GM19452 (cell line): ENCODE data around the gene CSNK2B.
A peak's percentile ranks its signal among the peaks of the same experiment; 100 is the strongest.
"Not testable (repeated sequence)": the region's sequence is repeated elsewhere in the genome, so short reads cannot be mapped to it uniquely, and the experiment has no call there.

Experiments used
- ATAC-seq: cut with Tn5 transposase; IDR thresholded peaks from one replicate; pipeline ENCODE4 v1.9.1; 2021; ENCODE audit not compliant: unreplicated experiment

CSNK2B gene

DNA sequence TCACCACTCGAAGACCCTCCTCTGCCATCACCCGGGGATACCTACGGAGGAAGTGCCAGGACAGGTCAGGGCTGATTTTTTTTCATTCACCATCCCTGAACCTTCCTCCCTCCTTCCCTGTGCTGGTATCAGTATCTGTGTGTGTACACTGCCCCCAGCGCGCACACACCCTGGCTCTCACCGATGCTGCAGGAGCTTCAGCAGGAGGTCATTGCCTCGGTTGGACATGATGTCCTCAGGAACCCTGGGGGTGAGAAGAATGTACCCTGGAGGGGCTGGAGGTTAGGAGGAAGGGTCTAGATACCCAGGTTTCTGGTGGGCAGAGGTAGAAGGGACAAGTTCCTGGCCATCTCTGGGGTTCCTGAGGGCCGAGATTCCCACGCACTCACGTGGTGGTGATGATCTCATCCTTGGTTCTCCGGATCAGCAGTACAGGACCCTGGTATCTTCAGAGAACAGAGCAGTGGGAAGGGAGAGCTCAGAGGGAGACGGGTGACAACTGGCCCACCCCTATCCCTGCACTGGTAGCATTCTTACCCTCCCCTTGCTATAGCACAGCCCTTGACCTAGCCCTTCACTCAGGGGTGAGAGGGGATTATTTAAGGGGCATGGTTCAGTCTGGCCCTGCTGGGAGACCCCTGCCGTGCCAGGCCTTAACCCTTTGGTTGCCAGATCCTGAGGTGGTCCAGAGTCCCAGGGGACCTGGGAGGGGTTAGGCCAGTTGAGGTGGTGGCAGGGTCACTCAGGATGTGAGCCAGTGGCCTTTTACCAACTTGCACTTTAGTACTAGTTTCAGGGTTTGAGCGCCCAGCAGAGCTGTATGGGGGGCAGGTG is 22.2 kb downstream of the CSNK2B start:
- no peak for ATAC-seq

DNA sequence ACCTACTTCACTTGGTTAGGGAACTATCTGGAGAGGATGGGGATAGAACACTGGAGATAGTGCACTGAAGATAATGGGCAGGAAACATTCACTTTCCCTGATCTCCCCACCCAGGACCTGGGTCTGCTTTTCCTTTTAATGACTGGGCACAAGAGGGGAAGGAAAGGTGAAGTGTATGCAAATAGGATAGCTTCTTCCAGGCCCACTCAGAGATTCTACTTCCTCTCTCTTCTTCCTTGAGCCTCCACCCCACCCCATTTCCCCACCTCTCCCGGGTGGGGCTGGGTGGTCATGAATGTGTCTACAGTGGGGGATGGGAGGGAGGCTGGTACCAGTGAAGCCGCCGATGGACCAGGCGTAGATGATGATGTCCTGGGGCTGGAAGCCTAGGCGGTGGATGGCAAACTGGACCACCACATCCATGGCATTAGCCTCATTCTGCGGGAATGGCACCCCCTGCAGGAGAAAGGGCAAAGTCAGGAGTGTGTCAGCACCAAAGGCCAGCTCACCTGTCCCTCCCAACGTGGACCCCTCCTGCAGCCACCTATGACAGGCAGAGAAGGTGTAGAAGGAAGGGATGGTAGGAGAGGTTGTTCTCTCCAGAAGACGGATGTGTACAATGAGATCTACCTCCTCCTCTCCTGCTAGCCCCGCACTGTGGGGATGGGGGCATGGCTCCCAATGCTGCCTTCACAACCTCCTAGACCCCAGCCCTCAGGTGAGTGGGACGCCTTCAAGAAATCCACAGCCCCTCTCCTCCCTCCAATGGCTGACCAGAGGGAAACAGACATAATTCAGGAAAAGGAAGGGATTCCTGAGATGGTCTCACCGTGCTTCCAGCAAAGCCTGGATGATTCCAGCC is 23.6 kb downstream of the CSNK2B start:
- ATAC-seq, result no peak

DNA sequence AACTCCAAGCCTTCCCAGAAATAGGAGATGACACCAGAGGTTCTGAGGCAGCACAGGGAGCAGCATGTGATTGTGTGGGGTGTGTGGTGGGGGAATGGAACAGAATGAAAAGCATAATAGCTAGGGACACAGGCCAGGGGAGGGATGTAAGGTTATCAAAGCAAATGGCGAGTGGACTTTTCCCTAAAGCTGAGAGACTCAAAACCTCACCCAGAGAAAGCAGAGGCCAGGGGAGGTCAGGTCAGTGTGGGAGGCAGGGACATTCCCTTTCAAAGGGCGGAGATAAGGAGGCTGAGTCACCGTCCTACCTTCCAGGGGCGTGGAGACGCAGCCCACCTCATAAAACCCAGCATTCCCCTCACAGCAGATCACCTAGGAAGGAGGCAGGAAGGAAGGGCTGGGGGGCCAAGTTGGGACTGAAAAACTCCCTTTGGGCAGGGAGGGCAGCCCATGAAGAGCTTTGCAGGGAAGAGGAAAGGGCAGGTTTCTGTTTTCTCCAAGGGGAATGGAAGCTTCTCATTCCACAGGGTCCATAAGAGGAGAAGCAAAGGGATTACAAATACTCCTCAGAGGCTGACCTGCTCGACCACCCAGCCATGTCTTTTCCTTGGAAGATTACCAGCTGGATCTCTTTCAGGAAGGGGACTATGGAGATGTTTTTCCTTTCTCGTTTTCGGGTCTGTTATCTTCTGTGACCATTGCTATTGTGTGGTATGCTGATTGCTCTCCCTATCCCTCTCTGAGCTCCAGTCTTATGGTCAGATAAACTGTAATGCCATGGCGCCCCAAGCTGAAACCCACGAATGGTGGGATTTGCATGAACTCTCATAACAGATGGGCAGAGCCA is 24.6 kb downstream of the CSNK2B start:
- no peak for ATAC-seq

DNA sequence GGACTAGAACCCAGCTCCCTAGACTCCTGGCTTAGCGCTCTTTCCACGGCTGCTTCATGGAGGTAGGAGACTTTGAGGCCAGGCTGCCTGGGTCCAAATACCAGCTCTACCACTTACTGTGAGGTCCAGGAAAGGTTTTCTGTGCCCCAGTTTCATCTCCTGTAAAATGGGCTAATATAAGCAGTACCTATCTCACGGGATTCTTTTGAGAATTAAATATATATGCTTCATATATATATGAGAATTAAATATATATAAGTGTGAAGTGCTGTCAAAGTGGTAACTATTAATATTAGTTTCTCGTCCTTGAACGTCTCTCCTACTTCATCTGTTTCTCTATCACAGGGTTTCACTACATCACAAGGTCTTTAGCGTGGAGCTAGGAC is 25.2 kb downstream of the CSNK2B start:
- no peak for ATAC-seq

DNA sequence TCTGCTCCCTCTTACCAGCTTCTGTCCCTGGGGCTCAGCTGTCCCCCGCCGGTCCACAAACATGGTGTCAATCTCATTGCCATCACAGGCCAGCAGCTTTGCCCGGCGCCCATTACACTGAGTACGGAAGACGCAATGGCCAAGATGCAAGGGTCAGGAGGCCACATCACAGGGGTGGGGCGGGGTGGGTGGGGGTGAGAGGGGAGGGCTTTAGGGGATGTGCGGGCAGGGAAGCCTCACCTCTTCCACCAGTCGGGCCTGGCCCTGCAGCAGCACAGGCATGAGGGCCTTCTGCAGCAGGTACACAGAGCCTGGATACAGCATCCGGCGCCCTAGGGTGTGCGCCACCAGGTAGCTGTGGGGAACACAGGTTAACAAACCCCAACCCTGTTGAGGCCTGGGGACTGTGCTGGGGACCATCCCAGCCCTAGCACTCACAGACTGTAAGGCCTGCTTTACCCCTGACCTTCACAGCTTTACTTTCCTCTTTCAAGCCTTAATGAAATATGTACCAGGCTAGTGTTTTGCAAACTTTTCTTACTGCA is 25.8 kb downstream of the CSNK2B start:
- no peak for ATAC-seq

DNA sequence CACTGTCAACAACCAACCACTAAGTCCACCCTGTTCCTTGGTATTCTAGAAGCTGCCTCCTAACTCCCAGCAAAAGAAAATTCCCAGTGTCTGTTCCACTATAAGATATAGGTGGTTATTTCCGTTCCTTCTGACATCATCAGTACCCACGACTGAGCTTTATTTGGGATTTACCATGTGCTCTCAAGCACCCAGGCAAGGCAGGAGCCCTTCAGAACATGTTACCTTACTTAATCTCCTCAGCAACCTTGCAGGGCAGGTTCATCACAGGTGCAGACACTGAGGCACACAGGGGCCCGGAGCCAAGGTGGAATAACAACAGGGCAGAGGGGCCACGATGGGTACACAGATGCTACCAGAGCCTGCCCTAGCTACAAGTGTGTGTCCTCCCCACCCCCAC is 26.5 kb downstream of the CSNK2B start:
- no peak for ATAC-seq

DNA sequence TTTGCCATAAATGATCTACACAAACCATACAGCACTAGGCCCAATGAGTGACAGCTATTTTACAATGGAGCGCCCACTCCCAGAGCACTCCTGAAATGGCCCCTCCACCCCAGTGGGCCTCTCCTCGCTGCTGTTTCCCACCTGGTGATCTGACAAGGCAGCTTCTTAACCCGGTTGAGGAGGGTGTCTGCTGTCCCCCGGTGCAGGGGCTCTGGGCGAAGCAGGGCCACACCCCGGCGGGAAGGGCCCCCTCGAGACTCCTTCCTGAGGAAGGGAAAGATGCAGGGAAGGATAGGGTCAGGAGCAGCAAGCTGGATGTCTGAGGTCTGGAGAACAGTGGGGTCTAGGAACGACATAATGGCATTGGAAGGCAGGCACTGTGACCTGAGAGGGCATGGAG is 27.0 kb downstream of the CSNK2B start:
- no peak for ATAC-seq

DNA sequence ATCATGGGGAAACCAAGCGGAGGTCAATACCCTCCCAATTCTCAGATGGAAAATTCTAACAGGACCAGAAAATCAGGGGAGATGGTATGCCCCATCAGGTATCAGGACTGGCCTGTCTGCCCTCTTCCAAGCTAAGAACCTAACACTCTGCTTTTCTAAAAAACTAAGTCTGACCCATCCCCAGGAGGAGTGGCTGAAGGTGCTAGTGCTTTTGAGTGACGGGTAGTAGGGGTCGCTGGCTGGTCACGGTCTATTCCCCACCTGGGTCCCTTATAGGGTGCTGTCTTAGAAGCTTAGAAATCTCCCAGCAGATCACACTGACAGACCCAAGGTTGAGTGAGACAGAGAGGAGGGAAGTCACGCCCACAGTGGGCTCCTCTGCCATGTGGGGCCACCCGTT is 27.7 kb downstream of the CSNK2B start:
- no peak for ATAC-seq

DNA sequence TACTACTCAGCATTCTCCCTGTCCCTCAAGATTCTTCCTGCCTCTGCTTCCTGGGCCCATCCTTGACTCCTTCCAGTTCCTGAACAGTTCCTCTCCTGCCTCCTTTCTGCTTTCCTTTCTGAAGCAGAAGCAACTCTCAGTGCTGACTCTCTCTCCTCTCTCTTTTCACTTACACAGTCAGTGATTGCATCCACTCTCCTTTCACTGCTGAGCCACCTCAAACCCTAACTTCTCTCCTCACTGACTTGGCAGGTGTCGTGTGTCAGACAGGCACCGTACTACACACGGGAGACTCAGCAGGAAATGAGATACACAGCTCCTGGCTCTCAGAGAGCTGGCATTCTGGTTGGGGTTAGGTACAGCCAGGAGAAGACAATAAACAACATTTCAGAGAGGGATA is 31.7 kb downstream of the CSNK2B start:
- ATAC-seq, result no peak

DNA sequence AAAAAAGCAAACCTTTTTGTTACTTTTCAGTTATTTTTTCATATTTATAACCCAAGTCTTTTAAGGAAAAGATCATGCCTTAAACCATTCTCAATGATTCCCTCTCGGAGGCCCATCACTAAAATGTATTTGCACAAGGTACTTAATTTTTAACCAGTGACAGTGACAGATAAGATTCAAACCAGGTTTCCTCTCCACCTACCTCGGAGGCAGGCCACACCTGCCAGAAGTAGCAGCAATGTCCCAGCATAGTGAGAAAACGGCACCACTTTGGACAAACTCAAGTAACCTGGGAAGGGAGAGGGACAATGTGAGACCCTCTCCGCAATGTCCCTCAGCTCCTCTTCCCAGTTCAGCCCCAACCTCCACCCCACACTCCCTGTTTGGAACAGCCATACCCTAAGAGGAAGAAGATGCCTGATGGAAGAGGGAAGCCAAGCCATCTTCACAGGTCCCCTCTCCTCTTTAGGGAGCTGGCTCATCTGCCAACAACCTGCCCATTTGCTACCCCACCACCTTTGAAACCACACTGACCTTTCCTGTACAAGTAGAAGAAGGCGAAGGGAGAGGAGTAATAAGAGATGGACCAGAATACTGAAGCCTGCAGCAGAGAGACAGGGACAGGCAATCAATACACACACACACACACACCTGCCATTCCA is 35.0 kb downstream of the CSNK2B start:
- ATAC-seq, result no peak

DNA sequence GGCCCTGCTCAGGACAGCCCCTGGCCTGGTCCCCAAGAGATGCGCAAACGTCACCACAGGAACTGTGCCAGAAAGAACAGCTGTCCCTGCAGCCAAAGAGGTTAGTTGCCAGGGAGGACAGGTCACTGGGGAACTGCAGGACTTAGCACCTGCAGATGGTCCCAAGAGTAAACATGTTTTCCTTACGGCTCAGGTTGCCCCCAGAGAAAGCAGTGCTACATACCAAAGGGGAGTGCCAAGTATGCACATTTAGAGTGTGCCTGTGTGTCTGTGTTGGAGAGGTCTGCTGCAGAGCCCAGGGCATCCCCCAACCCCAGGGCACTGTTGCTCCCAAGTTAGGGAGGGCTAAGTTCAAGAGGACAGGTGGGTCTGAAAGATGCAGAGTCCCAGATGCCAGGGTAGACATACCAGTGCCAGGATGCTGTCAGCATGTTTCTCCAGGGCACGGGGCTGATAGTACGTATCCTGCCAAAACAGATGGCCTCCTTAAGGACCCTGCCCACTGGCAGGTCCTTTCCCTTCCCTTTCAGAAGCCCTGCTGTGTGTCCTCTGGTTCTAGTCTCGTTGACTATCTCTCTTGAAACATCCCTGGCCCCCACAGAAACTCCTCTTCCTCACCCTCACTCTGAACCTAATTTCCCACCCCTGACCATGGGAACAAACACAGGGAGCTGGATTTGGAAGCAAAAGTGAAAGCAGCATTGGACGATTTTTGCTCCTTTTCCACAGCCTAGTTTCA is 36.0 kb downstream of the CSNK2B start:
- no peak for ATAC-seq

DNA sequence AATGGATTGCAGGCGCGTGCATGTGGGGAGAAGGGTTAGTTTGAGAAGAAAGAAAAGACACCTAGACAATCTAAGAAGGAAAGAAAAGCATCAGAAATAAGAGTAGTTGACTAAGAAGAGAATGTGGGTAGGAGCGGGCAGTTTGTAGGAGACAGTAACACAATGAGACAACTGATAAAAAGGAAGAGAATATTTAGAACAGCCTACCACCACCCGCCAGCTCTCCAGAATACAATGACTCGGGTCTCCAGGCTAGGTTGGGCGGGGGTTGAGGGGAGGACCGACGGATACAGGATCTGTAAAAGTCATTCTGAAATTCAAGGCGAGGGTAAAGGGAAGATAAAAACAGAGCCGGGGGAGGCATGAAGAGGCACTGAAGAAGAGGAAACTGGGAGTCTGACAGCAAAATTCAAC is 36.5 kb downstream of the CSNK2B start:
- no peak for ATAC-seq

DNA sequence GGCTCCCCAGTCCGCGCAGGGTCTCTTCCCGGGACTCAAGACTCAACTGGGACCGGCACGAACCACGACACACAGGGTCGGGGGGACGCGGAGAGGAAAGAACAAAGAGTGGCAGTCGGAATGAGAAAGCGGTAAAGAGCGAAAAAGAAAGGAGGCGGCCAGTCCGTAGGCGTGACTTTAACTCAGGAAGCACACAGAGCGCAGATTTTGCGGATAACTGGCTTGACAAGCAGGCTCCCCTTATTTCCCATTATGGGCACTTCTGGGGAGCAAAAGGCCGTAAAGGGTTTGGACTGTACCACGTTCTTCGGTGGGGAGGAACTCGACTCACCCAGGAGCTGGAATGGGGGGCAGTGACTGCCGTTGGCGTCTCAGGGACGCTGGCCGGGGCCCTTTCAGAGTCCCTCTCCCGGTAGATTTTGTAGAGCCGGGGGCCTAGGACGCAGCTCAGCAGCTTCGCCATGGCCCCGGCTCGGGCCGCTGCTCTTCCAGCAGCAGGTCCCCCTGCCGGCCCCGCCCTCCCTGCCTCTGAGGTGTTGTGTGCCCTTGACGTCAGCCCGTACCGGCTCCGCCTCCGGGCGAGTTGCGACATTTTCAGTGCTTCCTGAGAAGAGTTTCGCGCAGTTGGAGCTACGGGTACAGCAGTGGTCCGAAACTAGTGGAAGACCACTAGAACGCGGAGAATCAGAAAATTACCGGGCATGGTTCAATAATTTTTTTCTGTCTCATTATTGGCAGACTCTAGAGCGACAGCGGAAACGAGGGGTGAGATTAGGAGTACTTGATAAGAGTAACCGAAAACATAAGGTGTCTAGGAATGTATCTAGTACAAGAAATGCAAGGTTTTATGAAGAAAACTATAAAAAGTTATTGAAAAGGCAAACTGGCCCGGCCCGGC is 37.2 kb downstream of the CSNK2B start, which contains the start of gene ABHD16A:
TSS of gene ABHD16A (minus strand) at position 506 of the 898 bp plus-strand sequence. CDS start at position 463, 43 bp downstream.
- peak; percentile 86 for ATAC-seq

DNA sequence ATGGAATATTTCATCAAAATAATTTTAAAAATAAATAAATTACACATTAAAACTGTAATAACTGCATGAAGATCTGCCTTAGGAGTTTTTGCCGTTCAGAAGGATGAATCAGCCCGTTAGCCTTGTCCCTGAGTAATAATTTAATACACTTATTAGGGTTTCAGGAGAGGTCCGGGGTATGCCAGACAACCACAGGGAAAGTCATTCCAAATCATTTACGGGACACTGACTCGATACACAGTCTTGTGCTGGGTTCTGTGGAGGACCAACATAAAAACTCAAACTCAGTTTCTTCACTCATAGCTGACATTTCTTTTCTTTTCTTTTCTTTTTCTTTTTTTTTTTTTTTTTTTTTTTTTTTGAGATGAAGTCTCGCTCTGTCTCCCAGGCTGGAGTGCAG is 40.1 kb downstream of the CSNK2B start:
- ATAC-seq, result no peak

DNA sequence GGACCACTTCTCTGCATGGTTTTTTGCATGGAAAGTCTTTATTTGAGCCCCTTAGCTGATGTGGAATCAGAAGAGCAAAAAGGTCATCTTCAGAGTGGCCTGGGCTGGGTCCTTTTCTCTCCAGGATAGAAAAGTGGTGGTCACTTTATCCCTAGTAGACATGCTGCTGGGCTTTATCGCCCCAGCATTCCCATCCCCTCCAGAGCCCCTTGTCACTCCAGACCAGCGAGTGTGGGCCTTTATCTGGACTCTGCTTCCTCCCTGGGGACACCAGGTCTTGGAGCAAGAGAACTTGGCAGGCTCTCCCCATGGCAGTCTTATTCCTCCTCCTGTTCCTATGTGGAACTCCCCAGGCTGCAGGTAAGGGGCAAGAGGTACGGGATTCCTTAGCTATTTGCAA is 40.7 kb downstream of the CSNK2B start, which contains the start of gene LY6G6F:
TSS of gene LY6G6F (plus strand) at position 268 of the 400 bp plus-strand sequence. CDS start at position 309, 41 bp downstream.
- ATAC-seq, result no peak

DNA sequence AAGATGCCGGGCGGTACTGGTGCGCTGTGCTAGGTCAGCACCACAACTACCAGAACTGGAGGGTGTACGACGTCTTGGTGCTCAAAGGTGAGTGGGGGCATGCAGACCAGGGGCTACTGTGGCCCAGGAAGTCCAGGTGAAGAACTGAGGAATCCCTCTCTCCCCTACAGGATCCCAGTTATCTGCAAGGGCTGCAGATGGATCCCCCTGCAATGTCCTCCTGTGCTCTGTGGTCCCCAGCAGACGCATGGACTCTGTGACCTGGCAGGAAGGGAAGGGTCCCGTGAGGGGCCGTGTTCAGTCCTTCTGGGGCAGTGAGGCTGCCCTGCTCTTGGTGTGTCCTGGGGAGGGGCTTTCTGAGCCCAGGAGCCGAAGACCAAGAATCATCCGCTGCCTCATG is 41.8 kb downstream of the CSNK2B start:
- ATAC-seq, result no peak

DNA sequence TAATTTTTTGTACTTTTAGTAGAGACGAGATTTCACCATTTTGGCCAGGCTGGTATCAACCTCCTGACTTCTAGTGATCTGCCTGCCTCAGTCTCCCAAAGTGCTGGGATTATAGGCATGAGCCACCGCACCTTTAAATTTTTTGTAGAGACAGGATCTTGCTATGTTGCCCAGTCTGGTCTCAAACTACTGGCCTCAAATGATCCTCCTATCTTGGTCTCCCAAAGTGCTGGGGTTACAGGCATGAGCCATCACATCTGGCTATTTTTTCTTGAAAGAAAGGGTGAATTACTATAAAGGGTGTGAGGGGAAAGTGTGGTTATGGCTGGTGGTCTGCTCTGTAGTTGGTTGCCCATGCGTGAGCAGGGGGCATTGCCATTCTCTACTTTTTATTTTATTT is 42.3 kb downstream of the CSNK2B start:
- no peak for ATAC-seq

DNA sequence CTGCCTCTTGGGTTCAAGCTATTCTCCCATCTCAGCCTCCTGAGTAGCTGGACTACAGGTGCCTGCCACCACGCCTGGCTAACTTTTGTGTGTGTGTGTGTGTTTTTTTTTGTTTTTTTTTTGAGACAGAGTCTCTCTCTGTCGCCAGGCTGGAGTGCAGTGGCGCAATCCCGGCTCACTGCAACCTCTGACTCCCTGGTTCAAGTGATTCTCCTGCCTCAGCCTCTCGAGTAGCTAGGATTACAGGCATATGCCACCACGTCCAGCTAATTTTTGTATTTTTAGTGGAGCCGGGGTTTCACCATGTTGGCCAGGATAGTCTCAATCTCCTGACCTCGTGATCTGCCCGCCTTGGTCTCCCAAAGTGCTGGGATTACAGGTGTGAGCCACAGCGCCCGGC is 43.3 kb downstream of the CSNK2B start:
- not testable (repeated sequence) for ATAC-seq
